Peyer's patch (tissue), 4 donors: ENCODE data around the gene CCNI2. TPM values are rescaled to one million over a fixed set of nuclear protein-coding genes. Genes with fewer than 3 reads are reported as not detected.

Source experiments
- DNase-seq, 3 donors: peaks; one replicate each; pipeline ENCODE4 v3.0.0-alpha.2; 2017 to 2019
- H3K27ac ChIP-seq, 4 donors: fragments of 200-600 bp; sonication (generic); one replicate each; pipeline ENCODE4 v1.5.1; 2016 to 2019
- H3K27me3 ChIP-seq, 2 donors: fragments of 200-600 bp; sonication (generic); one replicate each; pipeline ENCODE4 v1.5.1; 2019
- H3K36me3 ChIP-seq, 3 donors: fragments of 200-600 bp; sonication (generic); one replicate each; pipeline ENCODE4 v1.5.1; 2016 to 2019
- H3K4me1 ChIP-seq, 4 donors: fragments of 200-600 bp; sonication (generic); one replicate each; pipeline ENCODE4 v1.5.1; 2016 to 2019
- H3K4me3 ChIP-seq, 4 donors: fragments of 200-600 bp; sonication (generic); 1 replicate in 3 of 4; 2 replicates in 1 of 4; pipeline ENCODE4 v1.5.1; 2016 to 2019; ENCODE audit warnings: mild to moderate bottlenecking in 1 of 4
- H3K9me3 ChIP-seq, 4 donors: fragments of 200-600 bp; sonication (generic); one replicate each; pipeline ENCODE4 v1.5.1; 2016 to 2019; ENCODE audit warnings: mild to moderate bottlenecking in 1 of 4
- POLR2A ChIP-seq, 2 donors: fragments of 450-650 bp; IDR thresholded peaks; one replicate each; pipeline ENCODE4 v1.5.1; 2017; ENCODE audit warnings: antibody characterized with exemption in 2 of 2, mild to moderate bottlenecking in 2 of 2, moderate library complexity in 2 of 2
- total RNA-seq, 4 donors: library from RNA; depleted of rRNA; stranded (reverse); fragments of >200 nt; gene quantifications; one replicate each; pipeline ENCODE4 v1.1.0, GENCODE V29; 2016
- TF ChIP-seq, protein P1 (sequence below), 6 experiments: fragments of 450-650 bp in 4 of 6; fragments of 200-600 bp in 2 of 6; sonication (generic) in 1 of 6; IDR thresholded peaks; one replicate each; pipeline ENCODE4 v1.5.1; 2017 to 2019; ENCODE audit warnings: antibody characterized with exemption in 6 of 6, mild to moderate bottlenecking in 3 of 6, moderate library complexity in 1 of 6

CCNI2 gene
- total RNA-seq, 4 donors from 2014 or later = 7.1 to 30.8 (median 11.7) TPM

- peak in 1 of 3 donors; percentile 33 for DNase-seq
- H3K4me3 ChIP-seq = no peak overlapping the region
- H3K27me3 ChIP-seq = no peaks in the 10 kb centered on the region
- no peaks in the 10 kb centered on the region for H3K9me3 ChIP-seq
- no peak overlapping the region for H3K27ac ChIP-seq
- H3K36me3 ChIP-seq = peaks cover 0 to 68% (median 0%) of the 10 kb centered on the region in 3 donors
- TF ChIP-seq, protein P1, sequence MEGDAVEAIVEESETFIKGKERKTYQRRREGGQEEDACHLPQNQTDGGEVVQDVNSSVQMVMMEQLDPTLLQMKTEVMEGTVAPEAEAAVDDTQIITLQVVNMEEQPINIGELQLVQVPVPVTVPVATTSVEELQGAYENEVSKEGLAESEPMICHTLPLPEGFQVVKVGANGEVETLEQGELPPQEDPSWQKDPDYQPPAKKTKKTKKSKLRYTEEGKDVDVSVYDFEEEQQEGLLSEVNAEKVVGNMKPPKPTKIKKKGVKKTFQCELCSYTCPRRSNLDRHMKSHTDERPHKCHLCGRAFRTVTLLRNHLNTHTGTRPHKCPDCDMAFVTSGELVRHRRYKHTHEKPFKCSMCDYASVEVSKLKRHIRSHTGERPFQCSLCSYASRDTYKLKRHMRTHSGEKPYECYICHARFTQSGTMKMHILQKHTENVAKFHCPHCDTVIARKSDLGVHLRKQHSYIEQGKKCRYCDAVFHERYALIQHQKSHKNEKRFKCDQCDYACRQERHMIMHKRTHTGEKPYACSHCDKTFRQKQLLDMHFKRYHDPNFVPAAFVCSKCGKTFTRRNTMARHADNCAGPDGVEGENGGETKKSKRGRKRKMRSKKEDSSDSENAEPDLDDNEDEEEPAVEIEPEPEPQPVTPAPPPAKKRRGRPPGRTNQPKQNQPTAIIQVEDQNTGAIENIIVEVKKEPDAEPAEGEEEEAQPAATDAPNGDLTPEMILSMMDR (IDR thresholded peaks at IDR 0.05) = no peak
- TF ChIP-seq POLR2A (IDR thresholded peaks at IDR 0.05) = no peak
- H3K4me1 ChIP-seq = peaks cover 0 to 5% (median 0%) of the 10 kb centered on the region in 4 donors
Observed at GRCh38 chr5:132763181-132764036, 16.2 kb downstream of the CCNI2 start.

- TF ChIP-seq, protein P1 (IDR thresholded peaks at IDR 0.05) = no peak
- no peak for TF ChIP-seq POLR2A (IDR thresholded peaks at IDR 0.05)
- no peaks in the 10 kb centered on the region for H3K27me3 ChIP-seq
- H3K36me3 ChIP-seq = peaks cover 0 to 63% (median 0%) of the 10 kb centered on the region in 3 donors
- DNase-seq = peak in 1 of 3 donors; percentile 32
- H3K4me3 ChIP-seq = no peak overlapping the region
- H3K9me3 ChIP-seq = no peaks in the 10 kb centered on the region
- H3K27ac ChIP-seq = no peak overlapping the region
- H3K4me1 ChIP-seq = peaks cover 0 to 8% (median 0%) of the 10 kb centered on the region in 4 donors
Observed at GRCh38 chr5:132764051-132764450, 16.8 kb downstream of the CCNI2 start.

DNA sequence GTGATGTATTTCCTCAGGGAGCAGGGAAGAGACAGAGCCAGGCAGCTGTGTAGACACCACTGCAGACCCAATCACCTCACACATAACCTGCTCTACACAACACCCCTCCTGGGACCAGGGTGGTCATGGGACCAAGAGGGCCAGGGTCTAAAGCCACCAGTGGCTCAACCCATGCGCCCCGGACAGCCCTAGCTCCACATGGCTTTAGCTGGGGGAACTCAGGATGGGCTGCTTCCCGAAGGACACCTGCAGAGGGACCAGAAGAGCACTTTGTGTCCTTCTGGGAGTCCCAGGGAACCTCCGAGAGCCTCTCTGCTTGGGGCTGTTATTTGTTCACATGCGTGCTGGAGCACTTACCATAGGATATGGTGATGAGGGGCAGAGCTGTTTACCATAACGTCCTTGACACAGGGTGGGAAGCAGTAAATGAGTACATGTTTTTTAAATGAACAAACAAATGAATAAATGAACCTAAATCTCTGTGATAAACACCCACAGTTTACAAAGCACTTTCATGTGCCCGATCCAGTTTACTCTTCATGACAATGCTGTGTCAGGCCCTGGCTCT, 17.5 kb downstream of the CCNI2 start:
- no peak overlapping the region for H3K27ac ChIP-seq
- no peaks in the 10 kb centered on the region for H3K27me3 ChIP-seq
- peaks cover 0 to 56% (median 0%) of the 10 kb centered on the region in 3 donors for H3K36me3 ChIP-seq

GRCh38 chr5:132765311-132766019, 18.2 kb downstream of the CCNI2 start:
- Histone ChIP-seq H3K9me3 (no peaks in the 10 kb centered on the region), H3K36me3 (peaks cover 0 to 49% (median 0%) of the 10 kb centered on the region in 3 donors), H3K4me1 (peaks cover 0 to 8% (median 0%) of the 10 kb centered on the region in 4 donors), H3K4me3 (no peak overlapping the region), H3K27ac (no peak overlapping the region), H3K27me3 (no peaks in the 10 kb centered on the region)
- peak in 1 of 3 donors; percentile 38 for DNase-seq
- TF ChIP-seq, protein P1 (IDR thresholded peaks at IDR 0.05) = no peak
- no peak for TF ChIP-seq POLR2A (IDR thresholded peaks at IDR 0.05)

More for the DNA sequence above, 17.5 kb downstream of the CCNI2 start:
- Histone ChIP-seq H3K4me3 (no peak overlapping the region), H3K4me1 (peaks cover 0 to 8% (median 0%) of the 10 kb centered on the region in 4 donors), H3K9me3 (no peaks in the 10 kb centered on the region)
- TF ChIP-seq, protein P1 (IDR thresholded peaks at IDR 0.05) = no peak
- no peak for TF ChIP-seq POLR2A (IDR thresholded peaks at IDR 0.05)
- DNase-seq = peak in 1 of 3 donors; percentile 40

DNA sequence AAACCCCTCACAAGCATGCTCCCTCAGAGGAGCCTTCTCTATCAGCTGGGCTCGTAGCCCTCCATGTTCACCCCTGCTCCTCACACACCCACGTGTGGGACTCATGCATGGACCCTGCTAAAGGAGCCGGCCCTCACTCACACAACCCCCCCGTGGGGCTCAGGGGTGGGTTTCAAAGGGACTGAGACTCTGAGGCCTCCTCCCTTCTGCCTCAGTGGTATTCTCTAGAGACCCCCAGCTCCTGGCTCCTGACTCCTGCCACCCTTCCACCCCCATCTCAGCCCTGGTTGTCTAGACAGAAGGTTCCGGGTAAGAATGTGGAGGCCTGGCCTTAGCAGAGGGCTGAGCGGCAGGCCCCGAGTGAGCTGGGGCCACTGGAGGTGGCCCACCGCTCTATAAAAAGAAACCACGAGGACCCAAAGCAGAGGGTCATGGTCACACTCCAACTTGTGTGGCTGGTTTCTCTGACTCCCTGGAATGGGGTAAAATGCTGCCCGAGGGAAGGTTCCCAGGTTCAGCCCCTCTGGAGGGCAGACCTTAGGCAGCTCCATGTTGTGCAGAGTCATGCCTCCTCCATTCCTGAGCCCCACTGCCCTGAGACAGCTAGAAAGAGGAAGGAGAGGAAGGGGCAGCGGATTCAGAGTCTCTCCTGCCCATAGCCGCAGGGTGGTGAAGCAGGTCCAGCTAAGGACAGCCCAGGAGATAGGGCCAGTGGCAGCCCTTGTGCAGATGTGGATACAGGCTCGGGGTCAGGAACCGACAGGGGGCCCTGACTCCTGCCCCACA, 19.0 kb downstream of the CCNI2 start:
- peak in 1 of 3 donors; percentile 43 for DNase-seq
- peaks cover 0 to 42% (median 0%) of the 10 kb centered on the region in 3 donors for H3K36me3 ChIP-seq
- H3K27me3 ChIP-seq = no peaks in the 10 kb centered on the region
- no peak overlapping the region for H3K27ac ChIP-seq
- no peak for TF ChIP-seq POLR2A (IDR thresholded peaks at IDR 0.05)
- TF ChIP-seq, protein P1 (IDR thresholded peaks at IDR 0.05) = no peak
- H3K4me3 ChIP-seq = no peak overlapping the region
- no peaks in the 10 kb centered on the region for H3K9me3 ChIP-seq
- peaks cover 0 to 10% (median 0%) of the 10 kb centered on the region in 4 donors for H3K4me1 ChIP-seq
